IPS-18a (cell line): ENCODE measurements around the gene DUSP15.

ENCODE experiments used
- H3K27ac ChIP-seq: one replicate; pipeline ENCODE4 v1.5.1; 2013; ENCODE audit warnings: low read length
- H3K27me3 ChIP-seq: one replicate; pipeline ENCODE4 v1.6.1; 2013; ENCODE audit warnings: mild to moderate bottlenecking, low read length; ENCODE audit not compliant: control insufficient read depth, insufficient read depth
- H3K36me3 ChIP-seq: one replicate; pipeline ENCODE4 v1.6.1; 2013; ENCODE audit warnings: low read depth, low read length; ENCODE audit not compliant: control insufficient read depth
- H3K4me1 ChIP-seq: one replicate; pipeline ENCODE4 v1.6.1; 2013; ENCODE audit warnings: low read depth, low read length; ENCODE audit not compliant: control insufficient read depth
- H3K4me3 ChIP-seq: one replicate; pipeline ENCODE4 v1.5.1; 2013; ENCODE audit warnings: low read length
- H3K9ac ChIP-seq: one replicate; pipeline ENCODE4 v1.6.1; 2013; ENCODE audit warnings: mild to moderate bottlenecking, low read length, moderate library complexity
- H3K9me3 ChIP-seq: one replicate; pipeline ENCODE4 v1.6.1; 2013; ENCODE audit warnings: low read depth, low read length; ENCODE audit not compliant: control insufficient read depth

Gene DUSP15

GRCh38 chr20:31843288-31843687, 27.0 kb downstream of the DUSP15 start:
- Histone ChIP-seq H3K27ac (no peak overlapping the region), H3K27me3 (no peaks in the 10 kb centered on the region), H3K4me3 (no peak overlapping the region), H3K4me1 (peaks cover 11% of the 10 kb centered on the region), H3K36me3 (no peaks in the 10 kb centered on the region), H3K9me3 (no peaks in the 10 kb centered on the region), H3K9ac (no peak overlapping the region)

- H3K27me3 ChIP-seq: no peaks in the 10 kb centered on the region
- no peaks in the 10 kb centered on the region for H3K9me3 ChIP-seq
- H3K27ac ChIP-seq: no peak overlapping the region
- no peaks in the 10 kb centered on the region for H3K36me3 ChIP-seq
- no peak overlapping the region for H3K9ac ChIP-seq
- peaks cover 15% of the 10 kb centered on the region for H3K4me1 ChIP-seq
- H3K4me3 ChIP-seq: no peak overlapping the region
Observed at GRCh38 chr20:31842471-31843157, 27.7 kb downstream of the DUSP15 start.

- no peaks in the 10 kb centered on the region for H3K36me3 ChIP-seq
- H3K4me1 ChIP-seq: peaks cover 15% of the 10 kb centered on the region
- no peak overlapping the region for H3K9ac ChIP-seq
- H3K4me3 ChIP-seq: no peak overlapping the region
- H3K27ac ChIP-seq: no peak overlapping the region
- H3K9me3 ChIP-seq: no peaks in the 10 kb centered on the region
- H3K27me3 ChIP-seq: no peaks in the 10 kb centered on the region
Observed at GRCh38 chr20:31841928-31842327, 28.4 kb downstream of the DUSP15 start.

GRCh38 chr20:31840906-31841816, 29.2 kb downstream of the DUSP15 start:
- H3K9ac ChIP-seq: no peak overlapping the region
- no peak overlapping the region for H3K27ac ChIP-seq
- no peak overlapping the region for H3K4me3 ChIP-seq
- no peaks in the 10 kb centered on the region for H3K27me3 ChIP-seq
- H3K4me1 ChIP-seq: peaks cover 15% of the 10 kb centered on the region
- no peaks in the 10 kb centered on the region for H3K9me3 ChIP-seq
- no peaks in the 10 kb centered on the region for H3K36me3 ChIP-seq

- Histone ChIP-seq H3K36me3 (no peaks in the 10 kb centered on the region), H3K4me1 (peaks cover 15% of the 10 kb centered on the region), H3K27me3 (no peaks in the 10 kb centered on the region), H3K4me3 (no peak overlapping the region), H3K27ac (no peak overlapping the region), H3K9ac (no peak overlapping the region), H3K9me3 (no peaks in the 10 kb centered on the region)
Observed at GRCh38 chr20:31839782-31840487, 30.4 kb downstream of the DUSP15 start.

GRCh38 chr20:31838646-31839292, 31.6 kb downstream of the DUSP15 start:
- Histone ChIP-seq H3K9ac (no peak overlapping the region), H3K27ac (no peak overlapping the region), H3K9me3 (no peaks in the 10 kb centered on the region), H3K36me3 (no peaks in the 10 kb centered on the region), H3K27me3 (no peaks in the 10 kb centered on the region), H3K4me1 (peaks cover 15% of the 10 kb centered on the region), H3K4me3 (no peak overlapping the region)

GRCh38 chr20:31837896-31838397, 32.4 kb downstream of the DUSP15 start:
- Histone ChIP-seq H3K4me3 (no peak overlapping the region), H3K9me3 (no peaks in the 10 kb centered on the region), H3K27ac (no peak overlapping the region), H3K9ac (no peak overlapping the region), H3K4me1 (peaks cover 15% of the 10 kb centered on the region), H3K27me3 (no peaks in the 10 kb centered on the region), H3K36me3 (no peaks in the 10 kb centered on the region)

- Histone ChIP-seq H3K9me3 (no peaks in the 10 kb centered on the region), H3K27me3 (no peaks in the 10 kb centered on the region), H3K4me1 (peaks cover 8% of the 10 kb centered on the region), H3K9ac (no peak overlapping the region), H3K4me3 (no peak overlapping the region), H3K27ac (no peak overlapping the region), H3K36me3 (no peaks in the 10 kb centered on the region)
Observed at GRCh38 chr20:31836853-31837608, 33.3 kb downstream of the DUSP15 start.

GRCh38 chr20:31835977-31836852, 34.1 kb downstream of the DUSP15 start:
- H3K9me3 ChIP-seq: no peaks in the 10 kb centered on the region
- H3K36me3 ChIP-seq: no peaks in the 10 kb centered on the region
- H3K4me3 ChIP-seq: no peak overlapping the region
- H3K27ac ChIP-seq: no peak overlapping the region
- no peak overlapping the region for H3K9ac ChIP-seq
- peaks cover 8% of the 10 kb centered on the region for H3K4me1 ChIP-seq
- no peaks in the 10 kb centered on the region for H3K27me3 ChIP-seq

GRCh38 chr20:31835554-31835953, 34.8 kb downstream of the DUSP15 start:
- Histone ChIP-seq H3K27ac (no peak overlapping the region), H3K4me1 (peaks cover 4% of the 10 kb centered on the region)

More at GRCh38 chr20:31835554-31835953, 34.8 kb downstream of the DUSP15 start:
- Histone ChIP-seq H3K9me3 (no peaks in the 10 kb centered on the region), H3K9ac (no peak overlapping the region), H3K4me3 (no peak overlapping the region), H3K27me3 (no peaks in the 10 kb centered on the region), H3K36me3 (no peaks in the 10 kb centered on the region)
